Left ventricle myocardium inferior (tissue), 1 donor: ENCODE measurements around the gene MYO5B. TPM values are rescaled to one million over a fixed set of nuclear protein-coding genes. Genes with fewer than 3 reads are reported as not detected.

Experiments
- DNase-seq: peaks from one replicate; pipeline ENCODE4 v3.0.0-alpha.2; 2020
- H3K27ac ChIP-seq: fragments of 200-600 bp; replicated peaks from 2 replicates; pipeline ENCODE4 v1.8.0; 2021
- H3K27me3 ChIP-seq: fragments of 200-600 bp; 2 replicates; pipeline ENCODE4 v1.8.0; 2021; ENCODE audit warnings: low read depth
- H3K36me3 ChIP-seq: fragments of 200-600 bp; 2 replicates; pipeline ENCODE4 v1.8.0; 2021
- H3K4me1 ChIP-seq: fragments of 200-600 bp; 2 replicates; pipeline ENCODE4 v1.8.0; 2021
- H3K4me3 ChIP-seq: fragments of 200-600 bp; 2 replicates; pipeline ENCODE4 v1.8.0; 2021; ENCODE audit warnings: mild to moderate bottlenecking, moderate library complexity
- H3K9me3 ChIP-seq: fragments of 200-600 bp; replicated peaks from 2 replicates; pipeline ENCODE4 v1.8.0; 2021
- intact Hi-C: fragments of 100-400 bp; cut with micrococcal nuclease; formaldehyde crosslinking; loops from one replicate; pipeline ENCODE4 v1.11.0; 2022
- total RNA-seq: library from RNA; stranded (reverse); fragmentation: NEBNext Ultra II Directional; extraction: Animal tissue kit (Norgen Biotek cat#: 25700); gene quantifications from one replicate; pipeline ENCODE4 v1.2.1, GENCODE V29; 2021
- TF ChIP-seq, protein P1 (sequence below): fragments of 200-600 bp; IDR thresholded peaks from 2 replicates; pipeline ENCODE4 v1.8.0; 2021; ENCODE audit warnings: antibody characterized with exemption, mild to moderate bottlenecking, borderline replicate concordance
- donor health status: DM: no; HTN: yes; CAD: no; lungs with severe emphysema.

The MYO5B gene
- total RNA-seq, 1 donor from 2014 or later, result 0.44 TPM

DNA sequence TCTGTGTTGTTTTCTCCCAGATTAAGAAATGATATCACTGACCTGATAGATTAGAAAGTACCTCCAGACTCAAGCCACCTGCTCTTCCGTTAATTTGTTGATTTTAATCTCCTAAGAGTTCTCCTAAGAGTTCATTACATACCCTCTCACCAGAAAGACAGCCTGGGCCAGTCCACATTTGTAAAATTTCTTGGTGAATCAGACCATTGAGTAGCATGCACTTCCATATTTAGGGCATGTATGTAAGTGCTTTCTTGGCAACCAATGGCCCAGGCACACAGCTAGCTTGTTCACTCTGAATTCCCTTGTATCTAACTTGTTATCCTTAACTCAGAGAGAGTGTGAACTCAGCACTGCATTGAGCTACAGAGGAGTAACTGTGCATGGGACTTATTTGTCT is 223.5 kb downstream of the MYO5B start:
- no peak for DNase-seq
- H3K27ac ChIP-seq, result no peak overlapping the region
- H3K27me3 ChIP-seq, result no peaks in the 10 kb centered on the region
- TF ChIP-seq, protein P1, sequence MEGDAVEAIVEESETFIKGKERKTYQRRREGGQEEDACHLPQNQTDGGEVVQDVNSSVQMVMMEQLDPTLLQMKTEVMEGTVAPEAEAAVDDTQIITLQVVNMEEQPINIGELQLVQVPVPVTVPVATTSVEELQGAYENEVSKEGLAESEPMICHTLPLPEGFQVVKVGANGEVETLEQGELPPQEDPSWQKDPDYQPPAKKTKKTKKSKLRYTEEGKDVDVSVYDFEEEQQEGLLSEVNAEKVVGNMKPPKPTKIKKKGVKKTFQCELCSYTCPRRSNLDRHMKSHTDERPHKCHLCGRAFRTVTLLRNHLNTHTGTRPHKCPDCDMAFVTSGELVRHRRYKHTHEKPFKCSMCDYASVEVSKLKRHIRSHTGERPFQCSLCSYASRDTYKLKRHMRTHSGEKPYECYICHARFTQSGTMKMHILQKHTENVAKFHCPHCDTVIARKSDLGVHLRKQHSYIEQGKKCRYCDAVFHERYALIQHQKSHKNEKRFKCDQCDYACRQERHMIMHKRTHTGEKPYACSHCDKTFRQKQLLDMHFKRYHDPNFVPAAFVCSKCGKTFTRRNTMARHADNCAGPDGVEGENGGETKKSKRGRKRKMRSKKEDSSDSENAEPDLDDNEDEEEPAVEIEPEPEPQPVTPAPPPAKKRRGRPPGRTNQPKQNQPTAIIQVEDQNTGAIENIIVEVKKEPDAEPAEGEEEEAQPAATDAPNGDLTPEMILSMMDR, result no peak
- H3K4me3 ChIP-seq, result no peak overlapping the region
- no peaks in the 10 kb centered on the region for H3K36me3 ChIP-seq
- no peaks in the 10 kb centered on the region for H3K9me3 ChIP-seq
- intact Hi-C loops, result no loop called here
- no peaks in the 10 kb centered on the region for H3K4me1 ChIP-seq

DNA sequence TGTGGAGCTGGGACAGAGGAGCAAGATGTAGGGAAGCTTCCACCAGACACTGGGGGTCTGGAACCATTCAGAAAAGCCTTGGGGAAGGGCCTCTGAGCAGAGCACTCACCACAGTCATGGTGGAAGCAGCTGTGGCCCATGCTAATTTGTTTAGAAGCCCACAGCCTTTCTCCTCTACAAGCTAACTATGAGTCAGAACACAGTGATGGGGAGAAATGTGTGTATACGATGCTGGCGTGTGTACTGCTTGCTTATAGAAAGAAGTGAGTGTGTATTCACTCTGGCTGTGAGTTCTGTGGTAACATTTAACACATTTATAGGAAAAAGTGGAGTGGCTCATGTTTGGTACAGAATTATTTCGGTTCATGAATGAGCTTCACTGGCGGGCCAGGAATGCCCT is 224.6 kb downstream of the MYO5B start:
- Histone ChIP-seq H3K4me1 (no peaks in the 10 kb centered on the region), H3K27ac (no peak overlapping the region), H3K36me3 (no peaks in the 10 kb centered on the region), H3K4me3 (no peak overlapping the region), H3K27me3 (no peaks in the 10 kb centered on the region), H3K9me3 (no peaks in the 10 kb centered on the region)
- intact Hi-C loops, result no loop called here
- TF ChIP-seq, protein P1, result no peak
- DNase-seq, result no peak

DNA sequence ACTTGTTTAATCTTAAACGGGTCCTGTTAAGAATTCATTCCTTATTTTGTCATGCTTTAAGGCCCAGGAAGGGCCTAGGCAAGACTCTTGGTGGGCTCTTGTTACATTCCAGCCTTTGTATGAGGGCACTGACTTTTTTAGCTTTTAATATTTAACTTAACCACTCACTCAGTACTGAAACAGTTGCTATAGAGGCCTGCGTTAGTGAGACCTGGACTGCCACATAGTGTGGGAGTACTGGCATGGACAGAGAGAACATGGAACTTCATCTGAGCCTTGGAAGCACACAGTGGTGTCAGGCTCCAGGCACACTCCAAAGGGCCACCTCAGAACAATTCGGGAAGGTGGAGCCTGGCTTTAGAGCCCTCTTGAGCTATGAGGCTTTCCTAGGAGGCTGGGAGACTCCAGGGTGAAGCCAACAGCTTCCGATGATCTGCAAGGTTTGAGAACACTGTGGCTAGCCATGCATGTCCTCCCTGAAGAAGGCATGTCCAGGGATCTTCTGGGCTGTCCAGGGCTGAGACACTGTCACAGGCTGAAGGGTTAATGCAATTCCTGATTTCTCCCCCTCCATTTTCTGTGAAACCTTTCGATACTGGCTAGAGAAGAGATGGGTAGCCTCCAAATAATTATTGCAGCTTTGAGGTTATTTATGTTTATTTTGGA is 226.2 kb downstream of the MYO5B start:
- H3K9me3 ChIP-seq, result no peaks in the 10 kb centered on the region
- TF ChIP-seq, protein P1, result no peak
- no peaks in the 10 kb centered on the region for H3K36me3 ChIP-seq
- no peak overlapping the region for H3K27ac ChIP-seq
- no peak overlapping the region for H3K4me3 ChIP-seq
- peaks cover 2% of the 10 kb centered on the region for H3K27me3 ChIP-seq
- DNase-seq, result no peak
- intact Hi-C loops, result no loop called here
- H3K4me1 ChIP-seq, result no peaks in the 10 kb centered on the region

DNA sequence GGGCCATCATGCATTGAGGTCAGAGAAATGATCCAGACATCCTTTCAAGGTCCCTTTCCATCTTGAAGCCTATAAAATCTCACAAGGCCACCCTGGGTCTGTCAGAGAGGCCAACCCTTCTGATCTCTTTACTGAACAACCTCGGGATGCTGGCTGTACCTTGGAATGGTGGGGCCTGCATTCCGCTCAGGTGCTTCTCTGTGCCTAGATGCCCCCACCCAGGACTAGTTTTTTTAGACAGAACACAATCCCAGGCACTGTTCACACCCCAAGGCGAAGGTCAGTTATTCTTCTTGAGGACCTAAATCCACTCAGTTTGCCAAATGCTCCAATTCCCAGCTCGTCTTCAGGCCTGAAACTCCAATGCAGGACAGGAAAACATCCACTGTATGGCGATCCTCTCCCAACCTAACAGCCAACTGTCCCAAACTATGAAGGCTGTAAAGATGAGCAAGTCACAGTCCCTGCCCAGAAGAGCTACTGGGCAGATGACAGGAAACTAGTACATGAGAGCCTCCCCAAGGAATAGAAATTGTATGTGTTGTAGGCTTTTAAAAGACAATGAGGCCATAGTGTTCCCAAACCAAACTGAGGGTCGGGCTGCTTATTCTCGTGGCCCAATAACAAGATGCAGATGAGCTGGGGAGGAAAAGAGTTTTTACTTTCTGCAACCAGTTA is 227.2 kb downstream of the MYO5B start:
- H3K9me3 ChIP-seq, result no peaks in the 10 kb centered on the region
- DNase-seq, result no peak
- no peak overlapping the region for H3K27ac ChIP-seq
- no peaks in the 10 kb centered on the region for H3K36me3 ChIP-seq
- no peak overlapping the region for H3K4me3 ChIP-seq
- intact Hi-C loops, result no loop called here
- peaks cover 9% of the 10 kb centered on the region for H3K27me3 ChIP-seq
- H3K4me1 ChIP-seq, result no peaks in the 10 kb centered on the region
- TF ChIP-seq, protein P1, result no peak

DNA sequence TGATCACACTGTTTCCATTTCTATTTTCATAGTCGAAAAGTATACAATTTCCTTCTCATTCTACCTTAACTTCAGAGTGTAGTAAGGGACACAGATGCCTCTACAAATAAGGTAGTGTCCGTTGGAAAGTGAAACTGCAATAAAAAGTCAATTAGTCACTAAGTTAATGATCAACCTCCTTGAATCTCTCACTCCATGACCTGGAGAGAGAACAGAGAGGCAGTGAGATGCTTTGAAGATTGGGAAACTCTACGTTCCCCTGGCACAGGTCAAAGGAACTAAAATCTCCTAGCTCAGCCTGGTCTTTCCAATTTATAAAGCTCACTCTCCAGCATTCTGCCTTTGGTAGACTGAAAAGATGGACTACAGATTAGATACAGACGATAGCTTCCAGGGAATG is 227.8 kb downstream of the MYO5B start:
- intact Hi-C loops, result no loop called here
- Histone ChIP-seq H3K4me1 (no peaks in the 10 kb centered on the region), H3K4me3 (no peak overlapping the region), H3K36me3 (no peaks in the 10 kb centered on the region), H3K27ac (no peak overlapping the region), H3K27me3 (peaks cover 15% of the 10 kb centered on the region), H3K9me3 (no peaks in the 10 kb centered on the region)
- DNase-seq, result no peak
- TF ChIP-seq, protein P1, result no peak
